H1 (cell line): ENCODE results near the gene COA1.

ENCODE experiments used
- CEBPB ChIP-seq: IDR thresholded peaks from 2 replicates; pipeline ENCODE4 v1.6.1; 2012; ENCODE audit warnings: low read depth, low read length
- CREB1 ChIP-seq: IDR thresholded peaks from 2 replicates; pipeline ENCODE4 v1.6.1; 2012; ENCODE audit warnings: inconsistent platforms
- CTCF ChIP-seq, 3 experiments: IDR thresholded peaks; 1 replicate in 2 of 3; 2 replicates in 1 of 3; pipeline versions ENCODE4 v1.5.1 to v1.6.1; 2011; ENCODE audit warnings: low read length in 3 of 3, mild to moderate bottlenecking in 3 of 3, inconsistent platforms in 2 of 3, low read depth in 1 of 3, moderate library complexity in 1 of 3; ENCODE audit not compliant: insufficient read depth in 1 of 3; ENCODE audit errors: control extremely low read depth in 1 of 3
- JUND ChIP-seq: IDR thresholded peaks from 2 replicates; pipeline ENCODE4 v1.6.1; 2011; ENCODE audit warnings: mild to moderate bottlenecking, improper control_type of control experiment, low read length
- MAFK ChIP-seq: IDR thresholded peaks from 2 replicates; pipeline ENCODE4 v1.6.1; 2012; ENCODE audit warnings: low read depth, mild to moderate bottlenecking, improper control_type of control experiment, low read length
- NRF1 ChIP-seq: IDR thresholded peaks from 2 replicates; pipeline ENCODE4 v1.6.1; 2011; ENCODE audit warnings: mild to moderate bottlenecking, low read depth, low read length, improper control_type of control experiment
- PHF8 ChIP-seq: fragments of 200-600 bp; sonication (generic); conservative IDR thresholded peaks from 2 replicates; pipeline ENCODE4 v1.7.1; 2012; ENCODE audit warnings: low read depth, mild to moderate bottlenecking, inconsistent platforms, low read length, moderate library complexity
- POLR2AphosphoS5 ChIP-seq: IDR thresholded peaks from 2 replicates; pipeline ENCODE4 v1.6.1; 2011; ENCODE audit warnings: low read depth, low read length
- RAD21 ChIP-seq, 2 experiments: IDR thresholded peaks in 1 of 2; conservative IDR thresholded peaks in 1 of 2; 2 replicates each; pipeline ENCODE4 v1.6.1; 2011; ENCODE audit warnings: low read depth in 2 of 2, low read length in 2 of 2, improper control_type of control experiment in 1 of 2, inconsistent platforms in 1 of 2, mild to moderate bottlenecking in 1 of 2, moderate library complexity in 1 of 2
- RFX5 ChIP-seq: IDR thresholded peaks from 2 replicates; pipeline ENCODE4 v1.6.1; 2011; ENCODE audit warnings: low read depth, low read length, improper control_type of control experiment, borderline replicate concordance
- SIN3A ChIP-seq, 2 experiments: IDR thresholded peaks in 1 of 2; conservative IDR thresholded peaks in 1 of 2; 2 replicates each; pipeline ENCODE4 v1.6.1; 2011 to 2012; ENCODE audit warnings: low read length in 2 of 2, improper control_type of control experiment in 1 of 2, low read depth in 1 of 2, mild to moderate bottlenecking in 1 of 2
- SP4 ChIP-seq: IDR thresholded peaks from 2 replicates; pipeline ENCODE4 v1.6.1; 2012; ENCODE audit warnings: low read length, inconsistent platforms
- SUZ12 ChIP-seq: fragments of 200-600 bp; sonication (generic); IDR thresholded peaks from 2 replicates; pipeline ENCODE4 v1.6.1; 2012; ENCODE audit warnings: mild to moderate bottlenecking, inconsistent platforms, low read length, moderate library complexity, mixed read lengths
- TCF12 ChIP-seq: IDR thresholded peaks from 2 replicates; pipeline ENCODE4 v1.6.1; 2011; ENCODE audit warnings: low read depth, mild to moderate bottlenecking, low read length

GRCh38 chr7:43721193-43721806 lies 8.0 kb downstream of the COA1 start:
- TF ChIP-seq TCF12, result no peak
- no peak for TF ChIP-seq SP4
- no peak for TF ChIP-seq RFX5
- no peak for TF ChIP-seq SIN3A (conservative IDR thresholded peaks at IDR 0.05 in 1 of 2, IDR thresholded peaks at IDR 0.05 in 1 of 2; ENCODE audit: low read depth in 1 of 2, low read length in 2 of 2)
- peak; percentile 49 to 57 for TF ChIP-seq RAD21 (IDR thresholded peaks at IDR 0.05 in 1 of 2, conservative IDR thresholded peaks at IDR 0.05 in 1 of 2; ENCODE audit: low read depth in 2 of 2, low read length in 2 of 2)
- TF ChIP-seq CREB1, result no peak
- peak in 2 of 3 experiments; percentile 34 to 46; a peak in 2 of 4 replicates for TF ChIP-seq CTCF (IDR thresholded peaks at IDR 0.05; ENCODE audit: control extremely low read depth in 1 of 3, insufficient read depth in 1 of 3, low read depth in 1 of 3, low read length in 3 of 3)
- TF ChIP-seq JUND, result no peak
- TF ChIP-seq PHF8, result no peak
- no peak for TF ChIP-seq MAFK
- no peak for TF ChIP-seq POLR2AphosphoS5
- no peak for TF ChIP-seq NRF1
- TF ChIP-seq SUZ12, result no peak
- no peak for TF ChIP-seq CEBPB
